ENCODE measurements around the gene PRKCH. TPM values are rescaled to one million over a fixed set of nuclear protein-coding genes. Genes with fewer than 3 reads are reported as not detected.

Gene PRKCH
- total and polyA plus RNA-seq, 10 of the 15 experiments (the other 5 are each of a cell fraction or from before 2014, with no cell fraction given), result 10.7 to 140 (median 33.2) TPM

DNA sequence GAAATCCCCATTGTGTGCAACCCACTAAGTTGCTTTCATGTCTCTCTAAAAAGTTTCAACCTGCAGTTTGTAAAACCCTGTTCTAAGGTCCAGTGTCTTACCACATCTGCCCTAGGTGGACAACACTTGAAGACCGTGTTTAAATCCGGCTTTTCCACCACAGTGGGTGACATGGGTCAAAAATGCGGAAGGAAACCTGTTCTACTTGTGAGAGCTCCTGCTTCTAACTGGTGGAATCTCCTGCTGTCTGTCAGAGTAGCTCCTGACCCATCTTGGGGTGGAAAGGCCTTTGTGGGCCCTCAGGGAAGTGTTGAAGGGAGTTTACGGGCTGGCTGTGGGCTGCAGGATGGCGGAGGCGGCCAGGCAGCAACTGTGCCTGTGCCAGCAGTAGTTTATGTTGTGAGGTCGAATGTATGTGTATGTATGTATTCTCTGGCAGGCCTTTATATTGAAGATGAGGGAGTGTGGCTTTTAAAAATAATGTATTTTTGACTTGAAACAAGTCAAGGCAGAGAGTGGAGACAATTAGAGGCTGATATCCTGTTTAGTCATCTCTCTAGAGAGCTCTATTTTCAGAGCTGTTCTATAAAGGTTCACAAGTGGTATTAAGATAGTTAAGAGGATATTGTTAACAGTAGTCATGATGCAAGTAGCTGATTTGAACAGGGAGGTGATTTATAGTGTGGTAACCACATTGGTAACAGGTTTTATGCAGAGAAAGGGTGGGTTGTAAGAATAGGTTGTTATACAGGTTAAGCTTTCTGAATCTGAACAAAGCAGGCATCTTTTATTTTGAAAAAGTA lies 67.0 kb downstream of the PRKCH start (continued):
- peak; percentile 36 for TF ChIP-seq BCL11A (IDR thresholded peaks at IDR 0.05; ENCODE audit: low read depth, low read length)
- TF ChIP-seq ZNF217 (IDR thresholded peaks at IDR 0.05), result no peak; the same call in 1 of the 2 replicates
- TF ChIP-seq FOS (IDR thresholded peaks at IDR 0.05; ENCODE audit: borderline replicate concordance, extremely low read depth, insufficient read length), result no peak
- TF ChIP-seq, protein P1, sequence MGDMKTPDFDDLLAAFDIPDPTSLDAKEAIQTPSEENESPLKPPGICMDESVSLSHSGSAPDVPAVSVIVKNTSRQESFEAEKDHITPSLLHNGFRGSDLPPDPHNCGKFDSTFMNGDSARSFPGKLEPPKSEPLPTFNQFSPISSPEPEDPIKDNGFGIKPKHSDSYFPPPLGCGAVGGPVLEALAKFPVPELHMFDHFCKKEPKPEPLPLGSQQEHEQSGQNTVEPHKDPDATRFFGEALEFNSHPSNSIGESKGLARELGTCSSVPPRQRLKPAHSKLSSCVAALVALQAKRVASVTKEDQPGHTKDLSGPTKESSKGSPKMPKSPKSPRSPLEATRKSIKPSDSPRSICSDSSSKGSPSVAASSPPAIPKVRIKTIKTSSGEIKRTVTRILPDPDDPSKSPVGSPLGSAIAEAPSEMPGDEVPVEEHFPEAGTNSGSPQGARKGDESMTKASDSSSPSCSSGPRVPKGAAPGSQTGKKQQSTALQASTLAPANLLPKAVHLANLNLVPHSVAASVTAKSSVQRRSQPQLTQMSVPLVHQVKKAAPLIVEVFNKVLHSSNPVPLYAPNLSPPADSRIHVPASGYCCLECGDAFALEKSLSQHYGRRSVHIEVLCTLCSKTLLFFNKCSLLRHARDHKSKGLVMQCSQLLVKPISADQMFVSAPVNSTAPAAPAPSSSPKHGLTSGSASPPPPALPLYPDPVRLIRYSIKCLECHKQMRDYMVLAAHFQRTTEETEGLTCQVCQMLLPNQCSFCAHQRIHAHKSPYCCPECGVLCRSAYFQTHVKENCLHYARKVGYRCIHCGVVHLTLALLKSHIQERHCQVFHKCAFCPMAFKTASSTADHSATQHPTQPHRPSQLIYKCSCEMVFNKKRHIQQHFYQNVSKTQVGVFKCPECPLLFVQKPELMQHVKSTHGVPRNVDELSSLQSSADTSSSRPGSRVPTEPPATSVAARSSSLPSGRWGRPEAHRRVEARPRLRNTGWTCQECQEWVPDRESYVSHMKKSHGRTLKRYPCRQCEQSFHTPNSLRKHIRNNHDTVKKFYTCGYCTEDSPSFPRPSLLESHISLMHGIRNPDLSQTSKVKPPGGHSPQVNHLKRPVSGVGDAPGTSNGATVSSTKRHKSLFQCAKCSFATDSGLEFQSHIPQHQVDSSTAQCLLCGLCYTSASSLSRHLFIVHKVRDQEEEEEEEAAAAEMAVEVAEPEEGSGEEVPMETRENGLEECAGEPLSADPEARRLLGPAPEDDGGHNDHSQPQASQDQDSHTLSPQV (IDR thresholded peaks at IDR 0.05), result no peak
- no peak for TF ChIP-seq RB1 (IDR thresholded peaks at IDR 0.05; ENCODE audit: borderline replicate concordance)
- peak; percentile 39; the same call in 1 of the 2 replicates for TF ChIP-seq RAD51 (IDR thresholded peaks at IDR 0.05)
- peak; percentile 79; the same call in 1 of the 2 replicates for TF ChIP-seq BMI1 (IDR thresholded peaks at IDR 0.05; ENCODE audit: borderline replicate concordance)
- TF ChIP-seq JUND (IDR thresholded peaks at IDR 0.05; ENCODE audit: low read depth, low read length), result no peak
- TF ChIP-seq ASH2L (IDR thresholded peaks at IDR 0.05; ENCODE audit: borderline replicate concordance, low read depth), result no peak; the same call in 1 of the 2 replicates
- no peak for TF ChIP-seq WRNIP1 (IDR thresholded peaks at IDR 0.05; ENCODE audit: borderline replicate concordance, low read depth, low read length)
- no peak for TF ChIP-seq LARP7 (IDR thresholded peaks at IDR 0.05)
- no peak for TF ChIP-seq NFYB (IDR thresholded peaks at IDR 0.05; ENCODE audit: insufficient read depth, low read depth, low read length)
- TF ChIP-seq, protein P2, sequence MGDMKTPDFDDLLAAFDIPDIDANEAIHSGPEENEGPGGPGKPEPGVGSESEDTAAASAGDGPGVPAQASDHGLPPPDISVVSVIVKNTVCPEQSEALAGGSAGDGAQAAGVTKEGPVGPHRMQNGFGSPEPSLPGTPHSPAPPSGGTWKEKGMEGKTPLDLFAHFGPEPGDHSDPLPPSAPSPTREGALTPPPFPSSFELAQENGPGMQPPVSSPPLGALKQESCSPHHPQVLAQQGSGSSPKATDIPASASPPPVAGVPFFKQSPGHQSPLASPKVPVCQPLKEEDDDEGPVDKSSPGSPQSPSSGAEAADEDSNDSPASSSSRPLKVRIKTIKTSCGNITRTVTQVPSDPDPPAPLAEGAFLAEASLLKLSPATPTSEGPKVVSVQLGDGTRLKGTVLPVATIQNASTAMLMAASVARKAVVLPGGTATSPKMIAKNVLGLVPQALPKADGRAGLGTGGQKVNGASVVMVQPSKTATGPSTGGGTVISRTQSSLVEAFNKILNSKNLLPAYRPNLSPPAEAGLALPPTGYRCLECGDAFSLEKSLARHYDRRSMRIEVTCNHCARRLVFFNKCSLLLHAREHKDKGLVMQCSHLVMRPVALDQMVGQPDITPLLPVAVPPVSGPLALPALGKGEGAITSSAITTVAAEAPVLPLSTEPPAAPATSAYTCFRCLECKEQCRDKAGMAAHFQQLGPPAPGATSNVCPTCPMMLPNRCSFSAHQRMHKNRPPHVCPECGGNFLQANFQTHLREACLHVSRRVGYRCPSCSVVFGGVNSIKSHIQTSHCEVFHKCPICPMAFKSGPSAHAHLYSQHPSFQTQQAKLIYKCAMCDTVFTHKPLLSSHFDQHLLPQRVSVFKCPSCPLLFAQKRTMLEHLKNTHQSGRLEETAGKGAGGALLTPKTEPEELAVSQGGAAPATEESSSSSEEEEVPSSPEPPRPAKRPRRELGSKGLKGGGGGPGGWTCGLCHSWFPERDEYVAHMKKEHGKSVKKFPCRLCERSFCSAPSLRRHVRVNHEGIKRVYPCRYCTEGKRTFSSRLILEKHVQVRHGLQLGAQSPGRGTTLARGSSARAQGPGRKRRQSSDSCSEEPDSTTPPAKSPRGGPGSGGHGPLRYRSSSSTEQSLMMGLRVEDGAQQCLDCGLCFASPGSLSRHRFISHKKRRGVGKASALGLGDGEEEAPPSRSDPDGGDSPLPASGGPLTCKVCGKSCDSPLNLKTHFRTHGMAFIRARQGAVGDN (IDR thresholded peaks at IDR 0.05), result peak; percentile 58
- no peak for TF ChIP-seq BRCA1 (IDR thresholded peaks at IDR 0.05; ENCODE audit: low read depth, low read length)
- peak; percentile 89 for TF ChIP-seq IKZF1 (conservative IDR thresholded peaks at IDR 0.05)
- no peak for TF ChIP-seq EZH2 (IDR thresholded peaks at IDR 0.05; ENCODE audit: borderline replicate concordance, control insufficient read depth, low read depth, low read length)
- TF ChIP-seq ZNF207 (IDR thresholded peaks at IDR 0.05; ENCODE audit: borderline replicate concordance), result peak; percentile 55; the same call in 1 of the 2 replicates
- TF ChIP-seq SMAD1 (IDR thresholded peaks at IDR 0.05; ENCODE audit: low read depth, partially characterized antibody), result peak; percentile 41
- TF ChIP-seq TARDBP (IDR thresholded peaks at IDR 0.05; ENCODE audit: borderline replicate concordance), result no peak

All from GM12878 (cell line).